ENCODE results near the gene UCHL5.

The UCHL5 gene

GRCh38 chr1:192977089-192977706, 82.0 kb downstream of the UCHL5 start:
- H3K36me3 ChIP-seq (ENCODE audit: control insufficient read depth, insufficient read depth, low read length): no peaks in the 10 kb centered on the region
- H3K18ac ChIP-seq (ENCODE audit: low read length): no peak overlapping the region
- H3K4ac ChIP-seq (ENCODE audit: low read depth, low read length): no peak overlapping the region
- H3K79me1 ChIP-seq (ENCODE audit: low read length): no peaks in the 10 kb centered on the region
- no peak overlapping the region for H2AK5ac ChIP-seq (ENCODE audit: low read length)
- no peak overlapping the region for H3K56ac ChIP-seq (ENCODE audit: low read length)
- H2BK5ac ChIP-seq (ENCODE audit: low read length): no peak overlapping the region
- WGBS (ENCODE audit: extremely low coverage, insufficient coverage, low lambda C conversion rate): no CpG with 5 or more reads among the region's 8 CpGs
- no peak overlapping the region for H4K8ac ChIP-seq (ENCODE audit: low read depth, low read length)
- no peak overlapping the region for H3K9ac ChIP-seq (ENCODE audit: low read length)
- H3K27ac ChIP-seq (ENCODE audit: low read depth, low read length): no peak overlapping the region
- H3K4me1 ChIP-seq (ENCODE audit: control insufficient read depth, low read depth, low read length): no peaks in the 10 kb centered on the region
- H3K4me3 ChIP-seq (ENCODE audit: low read length): no peak overlapping the region
- no peak overlapping the region for H4K5ac ChIP-seq (ENCODE audit: low read length)
- no peak overlapping the region for H3K4me2 ChIP-seq (ENCODE audit: low read length)
- no peak overlapping the region for H2BK120ac ChIP-seq (ENCODE audit: low read depth, low read length)
- H3K27me3 ChIP-seq (ENCODE audit: insufficient read depth, low read length, poor library complexity): no peaks in the 10 kb centered on the region
- no peak overlapping the region for H3K23ac ChIP-seq (ENCODE audit: low read length)
- H2BK15ac ChIP-seq (replicated peaks; ENCODE audit: low read depth): no peak overlapping the region
- H3K79me2 ChIP-seq (ENCODE audit: control insufficient read depth, insufficient read depth, low read length): no peaks in the 10 kb centered on the region
- no peak for DNase-seq

- Histone ChIP-seq H3K18ac (ENCODE audit: low read length) (no peak overlapping the region), H4K5ac (ENCODE audit: low read length) (no peak overlapping the region), H3K56ac (ENCODE audit: low read length) (no peak overlapping the region), H3K79me1 (ENCODE audit: low read length) (no peaks in the 10 kb centered on the region), H3K79me2 (ENCODE audit: control insufficient read depth, insufficient read depth, low read length) (no peaks in the 10 kb centered on the region), H2BK15ac (replicated peaks; ENCODE audit: low read depth) (no peak overlapping the region), H3K4me3 (ENCODE audit: low read length) (no peak overlapping the region), H3K9ac (ENCODE audit: low read length) (no peak overlapping the region), H2AK5ac (ENCODE audit: low read length) (no peak overlapping the region), H3K4me1 (ENCODE audit: control insufficient read depth, low read depth, low read length) (no peaks in the 10 kb centered on the region), H3K36me3 (ENCODE audit: control insufficient read depth, insufficient read depth, low read length) (no peaks in the 10 kb centered on the region), H3K23ac (ENCODE audit: low read length) (no peak overlapping the region), H3K4me2 (ENCODE audit: low read length) (no peak overlapping the region), H3K4ac (ENCODE audit: low read depth, low read length) (no peak overlapping the region), H3K27me3 (ENCODE audit: insufficient read depth, low read length, poor library complexity) (no peaks in the 10 kb centered on the region), H2BK5ac (ENCODE audit: low read length) (no peak overlapping the region), H4K8ac (ENCODE audit: low read depth, low read length) (no peak overlapping the region), H2BK120ac (ENCODE audit: low read depth, low read length) (no peak overlapping the region), H3K27ac (ENCODE audit: low read depth, low read length) (no peak overlapping the region)
- WGBS (ENCODE audit: extremely low coverage, insufficient coverage, low lambda C conversion rate): no CpG with 5 or more reads among the region's 2 CpGs
- no peak for DNase-seq
These were observed 82.6 kb downstream of the UCHL5 start for GRCh38 chr1:192976576-192976975.

- H3K4me1 ChIP-seq (ENCODE audit: control insufficient read depth, low read depth, low read length): no peaks in the 10 kb centered on the region
- no peak overlapping the region for H2AK5ac ChIP-seq (ENCODE audit: low read length)
- H3K36me3 ChIP-seq (ENCODE audit: control insufficient read depth, insufficient read depth, low read length): no peaks in the 10 kb centered on the region
- H3K79me1 ChIP-seq (ENCODE audit: low read length): no peaks in the 10 kb centered on the region
- no peak overlapping the region for H3K4me2 ChIP-seq (ENCODE audit: low read length)
- H3K23ac ChIP-seq (ENCODE audit: low read length): no peak overlapping the region
- no peaks in the 10 kb centered on the region for H3K27me3 ChIP-seq (ENCODE audit: insufficient read depth, low read length, poor library complexity)
- H2BK15ac ChIP-seq (replicated peaks; ENCODE audit: low read depth): no peak overlapping the region
- no peak overlapping the region for H3K4ac ChIP-seq (ENCODE audit: low read depth, low read length)
- no peak overlapping the region for H2BK120ac ChIP-seq (ENCODE audit: low read depth, low read length)
- H4K8ac ChIP-seq (ENCODE audit: low read depth, low read length): no peak overlapping the region
- no peak overlapping the region for H3K4me3 ChIP-seq (ENCODE audit: low read length)
- H3K9ac ChIP-seq (ENCODE audit: low read length): no peak overlapping the region
- no peak overlapping the region for H3K27ac ChIP-seq (ENCODE audit: low read depth, low read length)
- H3K79me2 ChIP-seq (ENCODE audit: control insufficient read depth, insufficient read depth, low read length): no peaks in the 10 kb centered on the region
- H2BK5ac ChIP-seq (ENCODE audit: low read length): no peak overlapping the region
- no peak overlapping the region for H3K56ac ChIP-seq (ENCODE audit: low read length)
- H3K18ac ChIP-seq (ENCODE audit: low read length): peak overlapping the region; percentile 23
- no peak overlapping the region for H4K5ac ChIP-seq (ENCODE audit: low read length)
- DNase-seq: no peak
These were observed 84.5 kb downstream of the UCHL5 start for GRCh38 chr1:192974701-192975100.

- Histone ChIP-seq H3K4ac (ENCODE audit: low read depth, low read length) (no peak overlapping the region), H3K18ac (ENCODE audit: low read length) (no peak overlapping the region), H3K56ac (ENCODE audit: low read length) (no peak overlapping the region), H2AK5ac (ENCODE audit: low read length) (no peak overlapping the region), H3K4me3 (ENCODE audit: low read length) (no peak overlapping the region), H3K4me1 (ENCODE audit: control insufficient read depth, low read depth, low read length) (no peaks in the 10 kb centered on the region), H3K79me2 (ENCODE audit: control insufficient read depth, insufficient read depth, low read length) (no peaks in the 10 kb centered on the region), H3K4me2 (ENCODE audit: low read length) (no peak overlapping the region), H4K8ac (ENCODE audit: low read depth, low read length) (no peak overlapping the region), H4K5ac (ENCODE audit: low read length) (no peak overlapping the region), H3K27ac (ENCODE audit: low read depth, low read length) (no peak overlapping the region), H2BK15ac (replicated peaks; ENCODE audit: low read depth) (no peak overlapping the region), H3K9ac (ENCODE audit: low read length) (no peak overlapping the region), H2BK5ac (ENCODE audit: low read length) (no peak overlapping the region), H3K36me3 (ENCODE audit: control insufficient read depth, insufficient read depth, low read length) (no peaks in the 10 kb centered on the region), H3K79me1 (ENCODE audit: low read length) (no peaks in the 10 kb centered on the region), H3K23ac (ENCODE audit: low read length) (no peak overlapping the region), H2BK120ac (ENCODE audit: low read depth, low read length) (no peak overlapping the region), H3K27me3 (ENCODE audit: insufficient read depth, low read length, poor library complexity) (no peaks in the 10 kb centered on the region)
- WGBS (ENCODE audit: extremely low coverage, insufficient coverage, low lambda C conversion rate): no CpG with 5 or more reads among the region's 2 CpGs
- no peak for DNase-seq
These were observed 85.2 kb downstream of the UCHL5 start for GRCh38 chr1:192973988-192974387.

GRCh38 chr1:192973202-192973601, 86.0 kb downstream of the UCHL5 start:
- Histone ChIP-seq H4K8ac (ENCODE audit: low read depth, low read length) (no peak overlapping the region), H3K9ac (ENCODE audit: low read length) (no peak overlapping the region), H3K27ac (ENCODE audit: low read depth, low read length) (no peak overlapping the region), H2BK5ac (ENCODE audit: low read length) (no peak overlapping the region), H3K4me2 (ENCODE audit: low read length) (no peak overlapping the region), H3K23ac (ENCODE audit: low read length) (no peak overlapping the region), H3K18ac (ENCODE audit: low read length) (no peak overlapping the region), H2BK15ac (replicated peaks; ENCODE audit: low read depth) (no peak overlapping the region), H3K4me1 (ENCODE audit: control insufficient read depth, low read depth, low read length) (no peaks in the 10 kb centered on the region), H3K79me1 (ENCODE audit: low read length) (no peaks in the 10 kb centered on the region), H3K56ac (ENCODE audit: low read length) (no peak overlapping the region), H2BK120ac (ENCODE audit: low read depth, low read length) (no peak overlapping the region), H4K5ac (ENCODE audit: low read length) (no peak overlapping the region), H3K4ac (ENCODE audit: low read depth, low read length) (no peak overlapping the region), H3K27me3 (ENCODE audit: insufficient read depth, low read length, poor library complexity) (no peaks in the 10 kb centered on the region), H3K36me3 (ENCODE audit: control insufficient read depth, insufficient read depth, low read length) (no peaks in the 10 kb centered on the region), H2AK5ac (ENCODE audit: low read length) (no peak overlapping the region), H3K79me2 (ENCODE audit: control insufficient read depth, insufficient read depth, low read length) (no peaks in the 10 kb centered on the region), H3K4me3 (ENCODE audit: low read length) (no peak overlapping the region)
- DNase-seq: no peak
- WGBS (ENCODE audit: extremely low coverage, insufficient coverage, low lambda C conversion rate): no CpG with 5 or more reads among the region's 1 CpG

GRCh38 chr1:192969091-192969490, 90.1 kb downstream of the UCHL5 start:
- Histone ChIP-seq H2BK15ac (replicated peaks; ENCODE audit: low read depth) (no peak overlapping the region), H2BK120ac (ENCODE audit: low read depth, low read length) (no peak overlapping the region), H3K4me1 (ENCODE audit: control insufficient read depth, low read depth, low read length) (no peaks in the 10 kb centered on the region), H2BK5ac (ENCODE audit: low read length) (no peak overlapping the region), H3K36me3 (ENCODE audit: control insufficient read depth, insufficient read depth, low read length) (no peaks in the 10 kb centered on the region), H3K79me2 (ENCODE audit: control insufficient read depth, insufficient read depth, low read length) (no peaks in the 10 kb centered on the region), H3K4ac (ENCODE audit: low read depth, low read length) (no peak overlapping the region), H3K27me3 (ENCODE audit: insufficient read depth, low read length, poor library complexity) (no peaks in the 10 kb centered on the region), H3K4me2 (ENCODE audit: low read length) (no peak overlapping the region), H3K27ac (ENCODE audit: low read depth, low read length) (no peak overlapping the region), H3K18ac (ENCODE audit: low read length) (no peak overlapping the region), H3K56ac (ENCODE audit: low read length) (no peak overlapping the region), H3K23ac (ENCODE audit: low read length) (no peak overlapping the region), H3K9ac (ENCODE audit: low read length) (no peak overlapping the region), H2AK5ac (ENCODE audit: low read length) (no peak overlapping the region), H4K5ac (ENCODE audit: low read length) (no peak overlapping the region), H3K79me1 (ENCODE audit: low read length) (no peaks in the 10 kb centered on the region), H4K8ac (ENCODE audit: low read depth, low read length) (no peak overlapping the region), H3K4me3 (ENCODE audit: low read length) (no peak overlapping the region)
- WGBS (ENCODE audit: extremely low coverage, insufficient coverage, low lambda C conversion rate): no CpG with 5 or more reads among the region's 1 CpG
- DNase-seq: no peak

All from mesendoderm (in vitro differentiated cells).